Measurements from ENCODE around the gene ZNF77.

DNA sequence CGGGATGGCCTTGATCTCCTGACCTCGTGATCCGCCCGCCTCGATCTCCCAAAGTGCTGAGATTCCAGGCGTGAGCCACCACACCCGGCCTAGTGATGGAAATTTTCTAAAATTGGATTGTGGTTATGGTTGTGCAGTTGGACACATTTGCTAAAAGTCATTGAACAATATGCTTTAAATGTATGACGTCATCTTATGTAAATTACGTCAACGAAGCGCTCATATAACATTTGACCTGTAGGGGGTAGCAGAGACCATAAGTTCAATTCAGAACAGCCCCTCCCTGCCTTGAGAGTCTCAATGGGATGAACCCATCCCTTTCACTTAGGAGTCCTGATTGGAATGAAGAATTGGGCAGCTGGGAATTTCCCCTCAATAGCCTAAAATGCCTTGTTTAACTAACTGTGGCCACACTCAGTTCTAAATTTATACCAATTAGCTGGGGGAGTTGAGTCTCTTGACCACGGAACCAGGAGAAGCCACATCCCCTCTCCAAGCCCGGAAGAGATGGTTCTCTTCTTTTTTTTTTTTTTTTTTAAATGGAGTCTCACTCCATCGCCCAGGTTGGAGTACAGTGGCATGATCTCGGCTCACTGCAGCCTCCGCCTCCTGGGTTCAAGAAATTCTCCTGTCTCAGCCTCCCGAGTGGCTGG lies 17.4 kb upstream of the ZNF77 start:
- TF ChIP-seq, protein P1, sequence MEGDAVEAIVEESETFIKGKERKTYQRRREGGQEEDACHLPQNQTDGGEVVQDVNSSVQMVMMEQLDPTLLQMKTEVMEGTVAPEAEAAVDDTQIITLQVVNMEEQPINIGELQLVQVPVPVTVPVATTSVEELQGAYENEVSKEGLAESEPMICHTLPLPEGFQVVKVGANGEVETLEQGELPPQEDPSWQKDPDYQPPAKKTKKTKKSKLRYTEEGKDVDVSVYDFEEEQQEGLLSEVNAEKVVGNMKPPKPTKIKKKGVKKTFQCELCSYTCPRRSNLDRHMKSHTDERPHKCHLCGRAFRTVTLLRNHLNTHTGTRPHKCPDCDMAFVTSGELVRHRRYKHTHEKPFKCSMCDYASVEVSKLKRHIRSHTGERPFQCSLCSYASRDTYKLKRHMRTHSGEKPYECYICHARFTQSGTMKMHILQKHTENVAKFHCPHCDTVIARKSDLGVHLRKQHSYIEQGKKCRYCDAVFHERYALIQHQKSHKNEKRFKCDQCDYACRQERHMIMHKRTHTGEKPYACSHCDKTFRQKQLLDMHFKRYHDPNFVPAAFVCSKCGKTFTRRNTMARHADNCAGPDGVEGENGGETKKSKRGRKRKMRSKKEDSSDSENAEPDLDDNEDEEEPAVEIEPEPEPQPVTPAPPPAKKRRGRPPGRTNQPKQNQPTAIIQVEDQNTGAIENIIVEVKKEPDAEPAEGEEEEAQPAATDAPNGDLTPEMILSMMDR (IDR thresholded peaks at IDR 0.05): peak; percentile 82
- no peak for TF ChIP-seq EZH2 (IDR thresholded peaks at IDR 0.05; ENCODE audit: borderline replicate concordance, insufficient read depth, low read depth, low read length, poor library complexity, severe bottlenecking)

All from B cell (primary cell).